Retina (tissue), 1 donor: Measurements from ENCODE around the gene ADPRS.

Experiments used
- DNase-seq: peaks from one replicate; pipeline ENCODE4 v3.0.0-alpha.2; 2016

Gene ADPRS

GRCh38 chr1:36088577-36089392, at the start of gene ADPRS:
ADPRS (plus strand) TSS chr1:36088892; CDS start chr1:36088905, 13 bp downstream.
- DNase-seq: peak; percentile 96

- no peak for DNase-seq
Measured at GRCh38 chr1:36040238-36040637, 48.5 kb upstream of the ADPRS start.

GRCh38 chr1:36051821-36052220, 36.9 kb upstream of the ADPRS start:
- no peak for DNase-seq

GRCh38 chr1:36053978-36054377, 34.7 kb upstream of the ADPRS start:
- no peak for DNase-seq

GRCh38 chr1:36055706-36056105, 33.0 kb upstream of the ADPRS start:
- DNase-seq: no peak

GRCh38 chr1:36062315-36062714, 26.4 kb upstream of the ADPRS start:
- no peak for DNase-seq

- DNase-seq: no peak
Measured at GRCh38 chr1:36067871-36068270, 20.8 kb upstream of the ADPRS start.

- DNase-seq: no peak
Measured at GRCh38 chr1:36068866-36069265, 19.8 kb upstream of the ADPRS start.

GRCh38 chr1:36070349-36070748, 18.3 kb upstream of the ADPRS start:
- DNase-seq: no peak

GRCh38 chr1:36076979-36077573, 11.6 kb upstream of the ADPRS start:
- DNase-seq: no peak

- DNase-seq: no peak
Measured at GRCh38 chr1:36080236-36080635, 8.5 kb upstream of the ADPRS start.

- no peak for DNase-seq
Measured at GRCh38 chr1:36080801-36081200, 7.9 kb upstream of the ADPRS start.

- DNase-seq: no peak
Measured at GRCh38 chr1:36081926-36082485, 6.7 kb upstream of the ADPRS start.

- DNase-seq: no peak
Measured at GRCh38 chr1:36083219-36083618, 5.5 kb upstream of the ADPRS start.

- DNase-seq: peak; percentile 95
Measured at GRCh38 chr1:36083635-36084496, 4.8 kb upstream of the ADPRS start, which contains the start of gene TEKT2. TEKT2 (plus strand) TSS chr1:36084094; CDS start chr1:36084922, 828 bp downstream.

- DNase-seq: peak; percentile 74
Measured at GRCh38 chr1:36084497-36085115, 4.1 kb upstream of the ADPRS start.

GRCh38 chr1:36085126-36085525, 3.6 kb upstream of the ADPRS start:
- DNase-seq: no peak

- DNase-seq: no peak
Measured at GRCh38 chr1:36085686-36086526, 2.8 kb upstream of the ADPRS start.

GRCh38 chr1:36086529-36087232, 2.0 kb upstream of the ADPRS start:
- no peak for DNase-seq

GRCh38 chr1:36087233-36088123, 1.2 kb upstream of the ADPRS start:
- no peak for DNase-seq
